HG03280 (cell line): ENCODE data around the gene KCNQ1.

ENCODE experiments used
- ATAC-seq: cut with Tn5 transposase; IDR thresholded peaks from one replicate; pipeline ENCODE4 v1.9.1; 2021; ENCODE audit warnings: mild to moderate bottlenecking, moderate library complexity; ENCODE audit not compliant: unreplicated experiment

Gene KCNQ1

GRCh38 chr11:2531277-2531986 is 86.6 kb downstream of the KCNQ1 start:
- no peak for ATAC-seq

- no peak for ATAC-seq
Observed at GRCh38 chr11:2531987-2532703, 87.3 kb downstream of the KCNQ1 start.

GRCh38 chr11:2532704-2533586 is 88.1 kb downstream of the KCNQ1 start:
- ATAC-seq: peak; percentile 74

- no peak for ATAC-seq
Observed at GRCh38 chr11:2533587-2534133, 88.9 kb downstream of the KCNQ1 start.

- ATAC-seq: no peak
Observed at GRCh38 chr11:2534134-2534956, 89.5 kb downstream of the KCNQ1 start.

GRCh38 chr11:2534957-2535672 is 90.3 kb downstream of the KCNQ1 start:
- ATAC-seq: no peak

- ATAC-seq: no peak
Observed at GRCh38 chr11:2535673-2536439, 91.0 kb downstream of the KCNQ1 start.

- no peak for ATAC-seq
Observed at GRCh38 chr11:2536440-2536989, 91.7 kb downstream of the KCNQ1 start.

GRCh38 chr11:2537010-2537705 is 92.3 kb downstream of the KCNQ1 start:
- ATAC-seq: no peak

- no peak for ATAC-seq
Observed at GRCh38 chr11:2537896-2538724, 93.3 kb downstream of the KCNQ1 start.

GRCh38 chr11:2538951-2539350 is 94.1 kb downstream of the KCNQ1 start:
- no peak for ATAC-seq

GRCh38 chr11:2539371-2540222 is 94.8 kb downstream of the KCNQ1 start:
- no peak for ATAC-seq

GRCh38 chr11:2540223-2540991 is 95.6 kb downstream of the KCNQ1 start:
- no peak for ATAC-seq

GRCh38 chr11:2540992-2541680 is 96.3 kb downstream of the KCNQ1 start:
- ATAC-seq: no peak

GRCh38 chr11:2541881-2542361 is 97.1 kb downstream of the KCNQ1 start:
- no peak for ATAC-seq
